Endothelial cell (in vitro differentiated cells): Measurements from ENCODE around the gene HELZ. TPM values are rescaled to one million over a fixed set of nuclear protein-coding genes. Genes with fewer than 3 reads are reported as not detected.
"Not testable (repeated sequence)": the region's sequence is repeated elsewhere in the genome, so short reads cannot be mapped to it uniquely, and the experiment has no call there.

Experiments used
- DNase-seq: peaks from one replicate; pipeline ENCODE4 v3.0.0; 2021; ENCODE audit warnings: low spot score
- H3K27ac Mint-ChIP-seq: one replicate; pipeline ENCODE4 v1.8.0; 2021; ENCODE audit warnings: mixed read lengths, inconsistent platforms; ENCODE audit not compliant: unreplicated experiment
- H3K27me3 Mint-ChIP-seq: one replicate; pipeline ENCODE4 v1.8.0; 2021; ENCODE audit warnings: mild to moderate bottlenecking, moderate library complexity, mixed read lengths, inconsistent platforms; ENCODE audit not compliant: unreplicated experiment
- H3K36me3 Mint-ChIP-seq: one replicate; pipeline ENCODE4 v1.8.0; 2021; ENCODE audit warnings: mild to moderate bottlenecking, low read depth, mixed read lengths, inconsistent platforms; ENCODE audit not compliant: unreplicated experiment
- H3K4me1 Mint-ChIP-seq: one replicate; pipeline ENCODE4 v1.8.0; 2021; ENCODE audit warnings: mild to moderate bottlenecking, mixed read lengths, inconsistent platforms; ENCODE audit not compliant: unreplicated experiment
- H3K4me3 Mint-ChIP-seq: one replicate; pipeline ENCODE4 v1.8.0; 2021; ENCODE audit warnings: mild to moderate bottlenecking, mixed read lengths, inconsistent platforms; ENCODE audit not compliant: unreplicated experiment
- H3K9me3 Mint-ChIP-seq: one replicate; pipeline ENCODE4 v1.8.0; 2021; ENCODE audit warnings: mixed read lengths, inconsistent platforms; ENCODE audit not compliant: unreplicated experiment
- CTCF ChIP-seq: fragments of 200-600 bp; sonication (generic); IDR thresholded peaks from one replicate; pipeline ENCODE4 v1.5.0; 2021; ENCODE audit warnings: antibody characterized with exemption; ENCODE audit not compliant: unreplicated experiment
- total RNA-seq: library from RNA; stranded (reverse); fragmentation: NEBNext Ultra II Directional; extraction: Animal tissue kit (Norgen Biotek cat#: 25700); gene quantifications from one replicate; pipeline ENCODE4 v1.2.1, GENCODE V29; 2021; ENCODE audit not compliant: unreplicated experiment

Gene HELZ
- total RNA-seq, 1 donor from 2014 or later = 57.0 TPM

DNA sequence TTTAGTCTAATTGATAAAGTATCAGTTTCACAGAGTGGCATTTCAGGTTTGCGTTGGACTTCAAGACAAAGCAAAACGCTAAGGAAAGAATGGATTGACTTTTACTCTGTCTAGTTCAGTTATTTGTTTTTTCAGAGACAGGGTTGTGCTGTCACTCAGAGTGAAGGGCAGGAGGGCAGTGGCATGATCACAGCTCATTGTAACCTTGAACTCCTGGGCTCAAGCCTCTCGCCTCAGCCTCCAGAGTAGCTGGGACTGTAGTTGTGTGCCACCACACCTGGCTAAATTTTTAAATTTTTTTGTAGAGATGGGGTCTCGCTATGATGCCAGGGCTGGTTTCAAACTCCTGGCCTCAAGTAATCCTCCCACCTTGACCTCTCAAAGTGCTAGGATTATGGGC lies 114.2 kb downstream of the HELZ start:
- Mint-ChIP-seq H3K4me3 (no peak overlapping the region), H3K27me3 (no peaks in the 10 kb centered on the region), H3K27ac (no peak overlapping the region), H3K4me1 (peaks cover 5% of the 10 kb centered on the region), H3K36me3 (no peaks in the 10 kb centered on the region), H3K9me3 (no peaks in the 10 kb centered on the region)
- DNase-seq = no peak
- no peak for TF ChIP-seq CTCF

DNA sequence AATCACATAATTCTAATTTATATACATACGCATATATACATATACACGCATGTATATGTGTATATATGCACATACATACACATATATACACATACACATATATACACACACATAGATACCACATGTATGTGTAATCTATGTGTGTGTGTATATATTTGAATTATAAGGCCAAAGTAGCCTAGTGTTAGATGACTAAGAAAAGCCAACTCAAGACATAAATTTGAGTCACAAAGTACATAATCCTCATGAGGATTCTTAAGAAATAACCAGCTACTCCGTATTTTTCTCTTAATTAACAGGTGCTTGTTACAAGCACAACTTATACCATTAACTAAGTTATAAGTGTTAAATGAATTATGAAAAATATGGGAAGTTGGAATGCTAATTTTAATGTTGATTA lies 115.7 kb downstream of the HELZ start:
- H3K4me1 Mint-ChIP-seq = peaks cover 5% of the 10 kb centered on the region
- peaks cover 2% of the 10 kb centered on the region for H3K27me3 Mint-ChIP-seq
- H3K9me3 Mint-ChIP-seq = no peaks in the 10 kb centered on the region
- no peak for DNase-seq
- H3K4me3 Mint-ChIP-seq = no peak overlapping the region
- no peak for TF ChIP-seq CTCF
- H3K36me3 Mint-ChIP-seq = peaks cover 4% of the 10 kb centered on the region
- no peak overlapping the region for H3K27ac Mint-ChIP-seq

- H3K9me3 Mint-ChIP-seq = no peaks in the 10 kb centered on the region
- H3K4me1 Mint-ChIP-seq = peaks cover 5% of the 10 kb centered on the region
Observed at GRCh38 chr17:67128700-67129099, 116.3 kb downstream of the HELZ start.

DNA sequence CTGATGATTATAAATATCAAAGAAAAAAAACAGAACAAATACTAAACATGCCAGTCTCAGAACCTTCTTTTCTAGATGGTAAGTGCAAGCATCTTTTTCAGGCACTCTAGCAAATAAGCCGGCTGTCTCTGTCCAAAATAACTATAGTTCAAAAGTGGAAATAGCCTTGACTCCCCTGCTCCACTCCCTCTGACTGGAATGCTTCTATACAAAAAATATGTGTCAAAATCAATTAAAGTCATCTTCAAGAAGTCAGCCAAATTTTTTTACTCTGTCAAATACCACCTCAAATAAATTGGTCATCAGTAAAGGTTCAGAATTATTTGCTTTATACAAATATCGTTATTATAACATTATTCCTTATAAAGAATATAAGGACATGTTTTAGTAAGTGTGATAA lies 117.1 kb downstream of the HELZ start:
- Mint-ChIP-seq H3K9me3 (no peaks in the 10 kb centered on the region), H3K27me3 (peaks cover 2% of the 10 kb centered on the region), H3K4me1 (peaks cover 5% of the 10 kb centered on the region), H3K36me3 (peaks cover 4% of the 10 kb centered on the region), H3K27ac (no peak overlapping the region), H3K4me3 (no peak overlapping the region)
- no peak for TF ChIP-seq CTCF
- no peak for DNase-seq

More at GRCh38 chr17:67128700-67129099, 116.3 kb downstream of the HELZ start:
- no peak for DNase-seq
- Mint-ChIP-seq H3K36me3 (peaks cover 4% of the 10 kb centered on the region), H3K4me3 (no peak overlapping the region), H3K27ac (no peak overlapping the region), H3K27me3 (peaks cover 2% of the 10 kb centered on the region)
- TF ChIP-seq CTCF = no peak

GRCh38 chr17:67126983-67127382 lies 118.0 kb downstream of the HELZ start:
- Mint-ChIP-seq H3K36me3 (peaks cover 4% of the 10 kb centered on the region), H3K4me3 (no peak overlapping the region), H3K27me3 (peaks cover 2% of the 10 kb centered on the region), H3K9me3 (no peaks in the 10 kb centered on the region), H3K27ac (no peak overlapping the region), H3K4me1 (peaks cover 5% of the 10 kb centered on the region)
- TF ChIP-seq CTCF = no peak
- DNase-seq = no peak

DNA sequence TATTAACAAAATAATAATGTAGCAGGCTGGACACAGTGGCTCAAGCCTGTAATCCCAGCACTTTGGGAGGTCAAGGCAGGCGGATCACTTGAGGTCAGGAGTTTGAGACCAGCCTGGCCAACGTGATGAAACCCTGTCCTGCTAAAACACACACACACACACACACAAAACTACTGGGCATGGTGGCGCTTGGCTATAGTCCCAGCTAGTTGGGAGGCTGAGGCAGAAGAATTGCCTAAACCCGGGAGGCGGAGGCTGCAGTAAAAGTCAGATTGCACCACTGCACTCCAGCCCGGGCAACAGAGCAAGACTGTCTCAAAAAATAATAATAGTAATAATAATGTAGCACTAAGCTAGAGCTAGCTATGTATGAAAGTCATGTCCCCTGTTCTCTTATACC lies 118.5 kb downstream of the HELZ start:
- H3K27ac Mint-ChIP-seq, H3K36me3 Mint-ChIP-seq, H3K4me3 Mint-ChIP-seq, H3K27me3 Mint-ChIP-seq, DNase-seq, H3K9me3 Mint-ChIP-seq, H3K4me1 Mint-ChIP-seq: not testable (repeated sequence)
